GM08714 (cell line): Measurements from ENCODE around the gene COL4A6.

ENCODE experiments used
- H3K4me3 ChIP-seq: fragments of 200-500 bp; sonication (Bioruptor generic); 2 replicates; pipeline ENCODE4 v1.5.1; 2014; ENCODE audit warnings: mild to moderate bottlenecking, low read length, inconsistent platforms
- ZNF274 ChIP-seq: IDR thresholded peaks from 2 replicates; pipeline ENCODE4 v1.6.1; 2012; ENCODE audit warnings: mild to moderate bottlenecking, low read depth, low read length

The COL4A6 gene

GRCh38 chrX:108123591-108124366 lies 314.4 kb downstream of the COL4A6 start:
- no peak for TF ChIP-seq ZNF274
- no peak overlapping the region for H3K4me3 ChIP-seq

DNA sequence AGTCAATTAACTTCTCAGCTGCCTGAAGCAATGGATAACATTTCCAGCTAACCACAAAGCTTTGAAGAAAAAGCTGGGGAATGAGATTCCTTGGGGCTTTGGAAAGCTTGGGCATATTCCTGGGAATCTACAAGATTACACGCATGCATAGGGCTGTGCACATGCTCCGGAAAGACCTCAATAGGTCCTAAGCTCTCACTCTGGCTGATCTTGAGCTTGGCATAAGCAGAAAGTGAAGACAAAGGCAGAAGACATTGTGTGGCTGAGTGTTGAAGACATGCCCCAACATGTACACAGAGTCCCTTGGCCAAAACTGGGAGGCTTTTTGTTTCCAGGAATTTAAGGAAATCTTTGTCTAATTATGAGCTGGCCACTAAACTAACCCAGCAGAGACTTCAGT lies 315.5 kb downstream of the COL4A6 start:
- TF ChIP-seq ZNF274 = no peak
- no peak overlapping the region for H3K4me3 ChIP-seq

GRCh38 chrX:108121291-108121690 lies 316.9 kb downstream of the COL4A6 start:
- no peak overlapping the region for H3K4me3 ChIP-seq
- no peak for TF ChIP-seq ZNF274

- no peak for TF ChIP-seq ZNF274
- H3K4me3 ChIP-seq = no peak overlapping the region
These were observed 320.2 kb downstream of the COL4A6 start for GRCh38 chrX:108117988-108118387.

DNA sequence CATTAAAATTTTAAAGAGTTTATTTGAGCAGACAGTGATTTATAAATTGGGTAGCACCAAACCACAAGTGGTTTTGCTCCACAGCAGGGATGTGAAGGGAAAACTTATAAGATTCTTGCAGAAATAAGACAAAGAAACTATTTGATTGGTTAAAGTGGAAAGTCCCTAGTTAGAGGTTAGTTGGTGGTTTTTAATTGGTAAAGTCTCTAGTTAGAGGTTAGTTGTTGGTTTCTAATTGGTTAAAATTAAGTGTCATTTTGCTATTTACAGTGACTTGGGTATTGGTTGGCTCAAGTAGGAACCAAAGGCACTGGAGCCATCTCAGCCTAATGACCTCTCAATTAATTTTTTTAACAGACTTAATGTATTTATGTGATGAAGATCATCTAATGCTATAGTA lies 323.7 kb downstream of the COL4A6 start:
- TF ChIP-seq ZNF274 = no peak
- H3K4me3 ChIP-seq = no peak overlapping the region
